Activated T-cell treated with anti-CD3 and anti-CD28 coated beads, Interleukin-2, amount 50 U/mL, for 48 hours (primary cell): ENCODE data around the gene ZSCAN9.

Source experiments
- DNase-seq, 2 experiments: peaks; one replicate each; pipeline ENCODE4 v3.0.0-alpha.2; 2020

Gene ZSCAN9

DNA sequence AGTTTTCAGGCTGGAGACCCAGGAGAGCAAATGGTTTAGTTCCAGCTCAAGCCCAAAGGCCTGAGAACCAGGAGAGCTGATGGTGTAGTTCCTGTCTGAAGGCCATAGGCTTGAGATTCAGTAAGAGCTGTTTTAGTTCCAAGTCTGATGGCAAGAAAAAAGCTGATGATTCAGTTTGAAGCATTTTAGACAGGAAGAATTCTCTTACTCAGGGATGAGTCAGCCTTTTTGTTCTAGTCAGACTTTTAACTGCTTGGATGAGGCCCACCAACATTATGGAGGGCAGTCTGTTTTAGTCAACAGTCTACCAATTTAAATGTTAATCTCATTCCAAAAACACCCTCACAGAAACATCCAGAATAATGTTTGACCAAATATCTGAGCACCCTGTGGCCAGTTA, 44.4 kb downstream of the ZSCAN9 start:
- DNase-seq = peak in 1 of 2 experiments; percentile 33

- no peak for DNase-seq
These were observed 49.8 kb downstream of the ZSCAN9 start for GRCh38 chr6:28274888-28275287.

- no peak for DNase-seq
These were observed 52.7 kb downstream of the ZSCAN9 start for GRCh38 chr6:28277746-28278145.

DNA sequence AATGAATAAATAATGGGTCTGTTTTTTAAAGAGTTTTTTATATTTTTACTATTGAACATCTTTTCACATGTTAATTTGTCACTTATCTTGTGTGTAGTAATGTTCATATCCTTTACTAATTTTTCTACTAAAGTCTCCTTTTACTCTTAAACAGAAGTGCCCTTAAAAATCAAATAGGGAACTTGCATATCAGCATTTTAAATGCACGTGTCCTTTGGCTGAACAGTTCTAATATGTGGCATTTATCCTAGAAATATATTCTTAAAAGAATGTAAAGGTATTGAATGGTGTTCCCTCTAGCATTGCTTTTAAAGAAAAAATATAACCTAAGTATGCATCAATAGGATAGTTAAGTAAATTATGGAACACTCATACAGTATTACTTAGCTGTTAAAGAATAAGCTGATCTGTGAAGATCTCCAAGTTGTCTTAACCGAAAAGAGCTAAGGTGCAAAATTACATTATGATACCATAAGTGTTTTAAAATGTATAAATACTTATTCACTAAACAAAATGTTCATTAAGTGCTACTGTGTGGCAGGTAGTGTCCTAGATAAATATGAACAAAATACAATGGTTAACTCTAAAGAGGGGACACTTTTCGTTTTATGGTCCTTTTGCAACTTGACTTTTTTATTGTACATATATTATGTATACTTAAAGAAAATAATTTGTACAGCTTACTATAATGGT, 55.7 kb downstream of the ZSCAN9 start:
- no peak for DNase-seq

- peak; percentile 73 to 79 for DNase-seq
These were observed 56.4 kb downstream of the ZSCAN9 start, which contains the start of gene PGBD1 for GRCh38 chr6:28281288-28282064. Gene PGBD1 (plus strand): TSS chr6:28281572. CDS start chr6:28283814, 2,242 bp downstream.

GRCh38 chr6:28282926-28283325, 57.9 kb downstream of the ZSCAN9 start:
- no peak for DNase-seq
